Vagina (tissue), 2 donors: ENCODE results near the gene DSCAML1.

Experiments used
- CTCF ChIP-seq, 3 experiments: fragments of 450-650 bp in 2 of 3; fragments of 200-600 bp in 1 of 3; sonication (generic) in 1 of 3; IDR thresholded peaks; one replicate each; pipeline ENCODE4 v1.5.1; 2017 to 2019; ENCODE audit warnings: antibody characterized with exemption in 3 of 3, mild to moderate bottlenecking in 2 of 3, moderate library complexity in 2 of 3
- POLR2A ChIP-seq, 2 donors: fragments of 450-650 bp; IDR thresholded peaks; one replicate each; pipeline ENCODE4 v1.6.1; 2017; ENCODE audit warnings: antibody characterized with exemption in 2 of 2, mild to moderate bottlenecking in 2 of 2, moderate library complexity in 2 of 2
- POLR2AphosphoS5 ChIP-seq, 2 donors: sonication (generic); formaldehyde crosslinking; IDR thresholded peaks; one replicate each; pipeline ENCODE4 v1.9.0; 2017; ENCODE audit warnings: antibody characterized with exemption in 2 of 2, mild to moderate bottlenecking in 2 of 2, low read depth in 1 of 2; ENCODE audit not compliant: insufficient read depth in 1 of 2

GRCh38 chr11:117722082-117722481 lies 74.9 kb downstream of the DSCAML1 start:
- TF ChIP-seq POLR2A (IDR thresholded peaks at IDR 0.05) (no peak), POLR2AphosphoS5 (IDR thresholded peaks at IDR 0.05; ENCODE audit: insufficient read depth in 1 of 2, low read depth in 1 of 2) (no peak), CTCF (IDR thresholded peaks at IDR 0.05) (no peak)
